Fibroblast of pulmonary artery (primary cell): ENCODE measurements around the gene NETO2.
A peak's percentile ranks its signal among the peaks of the same experiment; 100 is the strongest.
"Not testable (repeated sequence)": the region's sequence is repeated elsewhere in the genome, so short reads cannot be mapped to it uniquely, and the experiment has no call there.

Experiments used
- DNase-seq: peaks from one replicate; pipeline ENCODE4 v3.0.0-alpha.2; 2010; ENCODE audit warnings: low read depth
- H3K4me3 ChIP-seq: replicated peaks from 2 replicates; pipeline ENCODE4 v1.5.1; 2011; ENCODE audit warnings: low read depth, mild to moderate bottlenecking, control low read depth, low read length, moderate library complexity
- TF ChIP-seq, protein P1 (sequence below): IDR thresholded peaks from 2 replicates; pipeline ENCODE4 v1.5.1; 2011; ENCODE audit warnings: mild to moderate bottlenecking, control low read depth, low read length, inconsistent platforms; ENCODE audit errors: missing control alignments

NETO2 gene

DNA sequence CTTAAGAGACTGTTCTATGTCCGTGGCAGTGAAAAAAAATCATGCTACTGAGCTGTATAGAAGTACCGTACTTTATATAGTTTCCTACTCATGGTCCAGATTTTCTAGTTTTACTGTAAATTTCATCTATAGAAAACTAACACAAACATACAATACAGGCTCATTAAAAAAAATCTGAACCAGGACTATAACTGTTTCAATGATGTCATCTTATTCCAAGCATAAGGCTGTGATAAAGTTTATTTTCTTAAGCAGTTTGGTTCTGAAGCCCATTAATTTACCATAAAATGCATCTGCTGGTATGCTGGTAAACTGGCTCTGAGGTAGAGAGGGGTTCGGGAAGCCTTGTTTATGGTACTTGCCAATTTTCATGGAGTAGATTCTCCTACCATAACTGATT is 16.7 kb upstream of the NETO2 start:
- no peak for DNase-seq
- H3K4me3 ChIP-seq: no peak overlapping the region
- TF ChIP-seq, protein P1, sequence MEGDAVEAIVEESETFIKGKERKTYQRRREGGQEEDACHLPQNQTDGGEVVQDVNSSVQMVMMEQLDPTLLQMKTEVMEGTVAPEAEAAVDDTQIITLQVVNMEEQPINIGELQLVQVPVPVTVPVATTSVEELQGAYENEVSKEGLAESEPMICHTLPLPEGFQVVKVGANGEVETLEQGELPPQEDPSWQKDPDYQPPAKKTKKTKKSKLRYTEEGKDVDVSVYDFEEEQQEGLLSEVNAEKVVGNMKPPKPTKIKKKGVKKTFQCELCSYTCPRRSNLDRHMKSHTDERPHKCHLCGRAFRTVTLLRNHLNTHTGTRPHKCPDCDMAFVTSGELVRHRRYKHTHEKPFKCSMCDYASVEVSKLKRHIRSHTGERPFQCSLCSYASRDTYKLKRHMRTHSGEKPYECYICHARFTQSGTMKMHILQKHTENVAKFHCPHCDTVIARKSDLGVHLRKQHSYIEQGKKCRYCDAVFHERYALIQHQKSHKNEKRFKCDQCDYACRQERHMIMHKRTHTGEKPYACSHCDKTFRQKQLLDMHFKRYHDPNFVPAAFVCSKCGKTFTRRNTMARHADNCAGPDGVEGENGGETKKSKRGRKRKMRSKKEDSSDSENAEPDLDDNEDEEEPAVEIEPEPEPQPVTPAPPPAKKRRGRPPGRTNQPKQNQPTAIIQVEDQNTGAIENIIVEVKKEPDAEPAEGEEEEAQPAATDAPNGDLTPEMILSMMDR: no peak

DNA sequence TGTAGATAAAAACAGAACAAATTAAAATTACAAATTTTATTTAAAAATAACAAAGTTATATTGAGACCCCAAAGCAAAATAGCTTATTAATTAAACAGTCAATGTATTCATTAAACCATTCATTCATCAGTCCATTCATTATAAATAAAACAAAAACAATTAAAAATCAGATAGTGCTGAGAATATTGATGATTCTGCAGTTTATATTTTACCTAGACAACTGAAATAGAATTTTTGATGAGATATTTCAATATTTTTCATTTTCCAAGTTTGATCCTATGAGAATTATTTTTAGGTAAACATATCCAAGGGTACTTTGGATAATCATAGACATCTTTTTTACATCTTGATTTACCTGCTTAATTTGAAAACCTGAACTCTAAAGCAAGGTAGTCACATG is 15.2 kb upstream of the NETO2 start:
- DNase-seq: no peak
- no peak overlapping the region for H3K4me3 ChIP-seq

DNA sequence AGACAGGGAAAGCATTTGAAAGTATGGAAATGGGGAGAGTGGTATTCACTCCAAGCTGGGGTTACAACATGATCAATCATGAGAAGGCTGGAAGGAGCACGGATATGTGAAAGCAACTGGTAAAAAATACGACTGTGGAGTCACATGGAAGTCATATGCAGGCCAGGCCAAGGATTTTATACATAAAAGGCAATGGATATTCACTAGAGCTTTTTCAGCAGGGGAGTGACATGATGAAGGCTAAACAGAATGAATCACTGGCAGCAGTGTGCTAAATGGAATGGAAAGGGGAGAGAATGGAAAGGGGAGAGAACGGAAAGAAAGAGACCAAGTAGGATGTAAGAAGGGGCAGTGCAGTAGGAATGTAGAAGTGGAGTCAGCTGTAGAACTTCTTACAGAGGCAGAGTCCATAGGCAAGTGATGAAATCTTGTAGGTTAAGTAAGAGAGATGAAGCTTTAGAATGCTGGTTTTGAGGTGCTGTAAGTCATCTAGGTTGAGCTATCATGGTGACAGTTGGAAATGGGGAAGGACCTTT is 13.0 kb upstream of the NETO2 start:
- no peak for DNase-seq
- no peak overlapping the region for H3K4me3 ChIP-seq
- TF ChIP-seq, protein P1: no peak

More for the DNA sequence above, 15.2 kb upstream of the NETO2 start:
- TF ChIP-seq, protein P1: no peak

DNA sequence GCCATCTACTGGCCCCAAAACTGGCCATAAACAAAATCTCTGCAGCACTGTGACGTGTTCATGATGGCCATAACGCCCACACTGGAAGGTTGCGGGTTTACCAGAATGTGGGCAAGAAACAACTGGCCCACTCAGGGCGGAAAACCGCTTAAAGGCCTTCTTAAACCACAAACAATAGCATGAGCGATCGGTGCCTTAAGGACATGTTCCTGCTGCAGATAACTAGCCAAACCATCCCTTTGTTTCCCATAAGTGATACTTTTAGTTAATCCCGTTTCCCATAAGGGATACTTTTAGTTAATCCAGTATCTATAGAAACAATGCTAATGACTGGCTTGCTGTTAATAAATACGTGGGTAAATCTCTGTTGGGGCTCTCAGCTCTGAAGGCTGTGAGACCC is 8.8 kb upstream of the NETO2 start:
- not testable (repeated sequence) for H3K4me3 ChIP-seq, DNase-seq

DNA sequence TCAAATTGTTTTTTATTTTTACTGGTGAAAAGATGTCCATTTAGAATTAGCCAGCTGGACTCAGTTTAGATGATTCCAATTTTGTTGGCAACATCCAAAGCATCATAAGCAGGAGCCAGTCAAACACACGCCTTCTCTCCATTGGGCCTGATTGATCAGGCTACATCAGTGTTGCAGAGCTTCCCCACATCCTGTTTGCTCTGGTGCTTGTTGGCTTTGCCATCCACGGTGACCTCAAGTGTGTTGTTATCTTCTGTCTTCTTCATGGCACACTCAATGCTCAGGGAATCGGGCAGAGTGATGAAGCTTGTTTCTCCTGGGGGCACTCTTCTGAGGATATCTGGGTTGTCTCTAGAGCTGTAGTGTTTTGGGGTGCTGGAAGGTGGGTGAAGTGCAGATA is 6.3 kb upstream of the NETO2 start:
- DNase-seq: no peak
- H3K4me3 ChIP-seq: no peak overlapping the region
- TF ChIP-seq, protein P1: no peak

DNA sequence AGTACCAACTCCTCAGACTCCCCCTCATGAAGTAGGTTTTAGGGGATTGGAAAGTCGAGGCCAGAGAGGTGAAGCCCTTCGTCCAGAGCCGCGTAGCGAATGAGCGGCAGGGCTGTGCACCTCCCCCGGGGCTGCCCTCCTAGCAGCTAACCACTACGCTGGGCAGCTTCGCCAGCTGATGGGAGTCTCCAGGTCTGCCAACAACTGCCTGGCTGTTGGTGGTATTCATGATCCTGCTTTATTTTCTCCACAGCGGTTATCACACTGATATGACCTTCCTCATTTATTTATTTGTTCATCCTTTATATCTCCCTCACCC is 773 bp upstream of the NETO2 start:
- TF ChIP-seq, protein P1: no peak
- H3K4me3 ChIP-seq: peak overlapping the region; percentile 57
- DNase-seq: no peak

DNA sequence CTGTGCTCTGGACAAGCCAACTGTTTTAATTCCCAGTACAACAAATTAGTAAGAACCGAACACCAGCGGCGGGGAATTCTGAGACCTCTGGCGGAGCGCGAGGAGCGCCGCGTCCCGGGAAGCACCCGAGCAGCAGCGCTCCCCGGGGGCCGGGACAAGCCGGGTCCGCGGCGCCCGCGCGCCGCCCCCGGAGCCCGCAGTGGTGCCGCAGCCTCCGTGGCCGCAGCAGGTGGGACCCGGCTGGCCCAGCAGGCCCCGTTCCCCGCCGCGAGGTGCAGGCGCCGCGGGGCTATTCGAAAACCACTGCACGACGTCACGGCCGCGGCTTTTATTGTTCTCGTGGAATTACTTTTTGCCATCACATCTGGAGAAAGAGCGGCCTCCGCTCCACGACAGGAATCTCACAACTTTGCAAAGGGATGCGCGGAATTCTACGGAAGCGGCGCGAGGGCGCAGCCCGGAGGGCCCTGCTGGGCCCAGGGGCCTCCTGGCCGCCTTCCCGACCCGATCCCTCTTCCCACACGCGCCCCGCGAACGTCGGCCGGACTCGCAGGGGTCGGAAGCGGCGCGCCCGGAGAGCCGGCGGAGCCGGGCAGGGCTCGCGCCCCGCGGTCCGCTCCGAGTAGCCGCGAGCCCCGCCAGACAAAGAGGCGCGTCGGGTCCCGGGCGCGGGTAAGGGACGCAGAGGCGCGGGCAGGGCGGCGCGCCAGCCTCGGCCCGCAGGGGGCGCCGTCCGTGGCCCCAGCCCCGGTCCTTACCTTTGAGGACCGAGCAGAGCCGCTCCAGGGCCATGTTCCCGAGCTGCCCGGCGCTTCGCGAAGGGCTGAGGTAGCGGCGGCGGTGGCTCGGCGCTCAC is 696 bp downstream of the NETO2 start:
- peak overlapping the region; percentile 69 for H3K4me3 ChIP-seq
- TF ChIP-seq, protein P1: peak; percentile 6
- peak; percentile 74 for DNase-seq
